H9 (cell line): Measurements from ENCODE around the gene MRGPRD. TPM values are rescaled to one million over a fixed set of nuclear protein-coding genes. Genes with fewer than 3 reads are reported as not detected.

Experiments
- DNase-seq: peaks from one replicate; pipeline ENCODE4 v3.0.0-alpha.2; 2017
- H2AFZ ChIP-seq: one replicate; pipeline ENCODE4 v1.6.1; 2013; ENCODE audit warnings: mild to moderate bottlenecking, low read length, control low read depth, moderate library complexity
- H2AK5ac ChIP-seq: 2 replicates; pipeline ENCODE4 v1.6.1; 2013; ENCODE audit warnings: low read length, control low read depth, mixed read lengths; ENCODE audit not compliant: insufficient read length
- H2BK120ac ChIP-seq: one replicate; pipeline ENCODE4 v1.6.1; 2013; ENCODE audit warnings: low read depth, mild to moderate bottlenecking, low read length, control low read depth, inconsistent platforms; ENCODE audit not compliant: poor library complexity, severe bottlenecking
- H2BK12ac ChIP-seq: 2 replicates; pipeline ENCODE4 v1.6.1; 2013; ENCODE audit warnings: low read length, control low read depth, mixed read lengths, low read depth; ENCODE audit not compliant: insufficient read length
- H2BK15ac ChIP-seq: 2 replicates; pipeline ENCODE4 v1.6.1; 2013; ENCODE audit warnings: low read depth, low read length, control low read depth
- H2BK20ac ChIP-seq: one replicate; pipeline ENCODE4 v1.6.1; 2013; ENCODE audit warnings: low read depth, mild to moderate bottlenecking, low read length, control low read depth, inconsistent platforms; ENCODE audit not compliant: poor library complexity, severe bottlenecking
- H2BK5ac ChIP-seq: 2 replicates; pipeline ENCODE4 v1.6.1; 2013; ENCODE audit warnings: low read length, control low read depth, mixed read lengths; ENCODE audit not compliant: insufficient read length
- H3K14ac ChIP-seq: 2 replicates; pipeline ENCODE4 v1.6.1; 2013; ENCODE audit warnings: low read length, control low read depth; ENCODE audit not compliant: insufficient read depth
- H3K18ac ChIP-seq: 2 replicates; pipeline ENCODE4 v1.6.1; 2013; ENCODE audit warnings: low read depth, mild to moderate bottlenecking, mixed read lengths, low read length, control low read depth; ENCODE audit not compliant: insufficient read length
- H3K23ac ChIP-seq: 2 replicates; pipeline ENCODE4 v1.6.1; 2013; ENCODE audit warnings: low read length, control low read depth, mixed read lengths, low read depth; ENCODE audit not compliant: insufficient read length
- H3K23me2 ChIP-seq: 2 replicates; pipeline ENCODE4 v1.6.1; 2013; ENCODE audit warnings: low read depth, mild to moderate bottlenecking, mixed read lengths, low read length, control low read depth; ENCODE audit not compliant: insufficient read length, poor library complexity, severe bottlenecking
- H3K27ac ChIP-seq: 2 replicates; pipeline ENCODE4 v1.5.1; 2013; ENCODE audit warnings: low read length, control low read depth, mixed read lengths, low read depth; ENCODE audit not compliant: insufficient read length
- H3K27me3 ChIP-seq: 2 replicates; pipeline ENCODE4 v1.6.1; 2013; ENCODE audit warnings: low read length, control low read depth, inconsistent platforms; ENCODE audit not compliant: insufficient read depth
- H3K4ac ChIP-seq: 2 replicates; pipeline ENCODE4 v1.6.1; 2013; ENCODE audit warnings: low read depth, mild to moderate bottlenecking, control low read depth, inconsistent platforms, low read length, moderate library complexity
- H3K4me1 ChIP-seq: 2 replicates; pipeline ENCODE4 v1.6.1; 2013; ENCODE audit warnings: low read length, control low read depth, inconsistent platforms; ENCODE audit not compliant: insufficient read depth
- H3K4me2 ChIP-seq: 2 replicates; pipeline ENCODE4 v1.6.1; 2013; ENCODE audit warnings: low read length, control low read depth, mixed read lengths; ENCODE audit not compliant: insufficient read length, insufficient read depth
- H3K56ac ChIP-seq: 2 replicates; pipeline ENCODE4 v1.6.1; 2013; ENCODE audit warnings: low read depth, mild to moderate bottlenecking, mixed read lengths, low read length, control low read depth; ENCODE audit not compliant: insufficient read length
- H3K79me1 ChIP-seq: 2 replicates; pipeline ENCODE4 v1.6.1; 2013; ENCODE audit warnings: low read depth, mild to moderate bottlenecking, moderate library complexity, low read length, control low read depth, inconsistent platforms; ENCODE audit not compliant: insufficient read depth, poor library complexity, severe bottlenecking
- H3K79me2 ChIP-seq: 2 replicates; pipeline ENCODE4 v1.6.1; 2013; ENCODE audit warnings: low read length, control low read depth, inconsistent platforms; ENCODE audit not compliant: insufficient read depth
- H3K9ac ChIP-seq: 2 replicates; pipeline ENCODE4 v1.6.1; 2013; ENCODE audit warnings: low read length, control low read depth, mixed read lengths; ENCODE audit not compliant: insufficient read length; ENCODE audit errors: extremely low read depth
- H3K9me3 ChIP-seq: one replicate; pipeline ENCODE4 v1.6.1; 2013; ENCODE audit warnings: low read depth, low read length, inconsistent platforms; ENCODE audit not compliant: control insufficient read depth
- H3T11ph ChIP-seq: one replicate; pipeline ENCODE4 v1.6.1; 2013; ENCODE audit warnings: mild to moderate bottlenecking, low read length, control low read depth, inconsistent platforms
- H4K20me1 ChIP-seq: one replicate; pipeline ENCODE4 v1.6.1; 2013; ENCODE audit not compliant: control insufficient read depth, insufficient read length, insufficient read depth
- H4K5ac ChIP-seq: 2 replicates; pipeline ENCODE4 v1.6.1; 2013; ENCODE audit warnings: low read depth, mild to moderate bottlenecking, mixed read lengths, low read length, control low read depth; ENCODE audit not compliant: insufficient read length
- H4K8ac ChIP-seq: replicated peaks from 2 replicates; pipeline ENCODE4 v1.6.1; 2013; ENCODE audit warnings: low read length, control low read depth, mixed read lengths, low read depth; ENCODE audit not compliant: insufficient read length
- H4K91ac ChIP-seq: 2 replicates; pipeline ENCODE4 v1.6.1; 2013; ENCODE audit warnings: low read depth, mild to moderate bottlenecking, moderate library complexity, mixed read lengths, low read length, control low read depth; ENCODE audit not compliant: insufficient read length
- H3K27ac Mint-ChIP-seq, 3 experiments: 2 replicates in 2 of 3; 3 replicates in 1 of 3; pipeline ENCODE4 v1.8.0; 2020 to 2021; ENCODE audit warnings: mixed read lengths in 3 of 3, mild to moderate bottlenecking in 1 of 3, moderate library complexity in 1 of 3
- H3K27me3 Mint-ChIP-seq: 2 replicates; pipeline ENCODE4 v1.8.0; 2021; ENCODE audit warnings: low read depth, mild to moderate bottlenecking, moderate library complexity, mixed read lengths
- H3K36me3 Mint-ChIP-seq, 3 experiments: 2 replicates in 2 of 3; 3 replicates in 1 of 3; pipeline ENCODE4 v1.8.0; 2020 to 2021; ENCODE audit warnings: low read depth in 3 of 3, mixed read lengths in 3 of 3; ENCODE audit not compliant: insufficient read depth in 1 of 3
- H3K4me1 Mint-ChIP-seq, 2 experiments: 2 replicates each; pipeline ENCODE4 v1.8.0; 2020; ENCODE audit warnings: mixed read lengths in 2 of 2
- H3K4me3 Mint-ChIP-seq, 2 experiments: 2 replicates in 1 of 2; 3 replicates in 1 of 2; pipeline ENCODE4 v1.8.0; 2020 to 2021; ENCODE audit warnings: mild to moderate bottlenecking in 2 of 2, mixed read lengths in 2 of 2, moderate library complexity in 1 of 2
- H3K9me3 Mint-ChIP-seq, 2 experiments: 2 replicates in 1 of 2; 3 replicates in 1 of 2; pipeline ENCODE4 v1.8.0; 2020; ENCODE audit warnings: mild to moderate bottlenecking in 2 of 2, mixed read lengths in 2 of 2, moderate library complexity in 1 of 2
- WGBS: extraction: QIAGEN DNeasy Blood & Tissue Kit; methylation state at CpG from one replicate; pipeline ENCODE4 v1.1.7; 2013; ENCODE audit warnings: missing lambda C conversion rate, low lambda C conversion rate, mixed read lengths; ENCODE audit not compliant: insufficient read length; ENCODE audit errors: extremely low coverage; 5-methylcytosine and 5-hydroxymethylcytosine counted together
- total RNA-seq: library from RNA; stranded (reverse); gene quantifications from 2 replicates; pipeline ENCODE4 v1.2.1, GENCODE V29; 2021
- TF ChIP-seq, protein P1 (sequence below): fragments of 200-600 bp; sonication (generic); conservative IDR thresholded peaks from 3 replicates; pipeline ENCODE4 v1.8.0; 2021; ENCODE audit warnings: antibody characterized with exemption, mild to moderate bottlenecking

MRGPRD gene
- total RNA-seq, 1 experiment from 2014 or later = not detected

GRCh38 chr11:69010964-69011623, 30.3 kb upstream of the MRGPRD start:
- no peak overlapping the region for H3K9ac ChIP-seq
- H2BK5ac ChIP-seq = no peak overlapping the region
- H4K20me1 ChIP-seq = no peaks in the 10 kb centered on the region
- Mint-ChIP-seq H3K27ac (no peak overlapping the region), H3K27me3 (peaks cover 7% of the 10 kb centered on the region), H3K4me1 (peaks cover 39 to 41% of the 10 kb centered on the region in 2 experiments), H3K9me3 (no peaks in the 10 kb centered on the region), H3K36me3 (no peaks in the 10 kb centered on the region), H3K4me3 (no peak overlapping the region; a peak in 2 of 5 replicates)
- H3K27ac ChIP-seq = no peak overlapping the region
- peaks cover 22% of the 10 kb centered on the region for H3K23me2 ChIP-seq
- H3K14ac ChIP-seq = peak overlapping the region; percentile 67
- H2AK5ac ChIP-seq = no peak overlapping the region
- no peak overlapping the region for H3K4ac ChIP-seq
- H4K91ac ChIP-seq = no peak overlapping the region
- H2BK15ac ChIP-seq = no peak overlapping the region
- no peak overlapping the region for H4K8ac ChIP-seq
- H3K4me2 ChIP-seq = peak overlapping the region; percentile 16
- H2BK12ac ChIP-seq = no peak overlapping the region
- H2BK20ac ChIP-seq = no peak overlapping the region
- TF ChIP-seq, protein P1, sequence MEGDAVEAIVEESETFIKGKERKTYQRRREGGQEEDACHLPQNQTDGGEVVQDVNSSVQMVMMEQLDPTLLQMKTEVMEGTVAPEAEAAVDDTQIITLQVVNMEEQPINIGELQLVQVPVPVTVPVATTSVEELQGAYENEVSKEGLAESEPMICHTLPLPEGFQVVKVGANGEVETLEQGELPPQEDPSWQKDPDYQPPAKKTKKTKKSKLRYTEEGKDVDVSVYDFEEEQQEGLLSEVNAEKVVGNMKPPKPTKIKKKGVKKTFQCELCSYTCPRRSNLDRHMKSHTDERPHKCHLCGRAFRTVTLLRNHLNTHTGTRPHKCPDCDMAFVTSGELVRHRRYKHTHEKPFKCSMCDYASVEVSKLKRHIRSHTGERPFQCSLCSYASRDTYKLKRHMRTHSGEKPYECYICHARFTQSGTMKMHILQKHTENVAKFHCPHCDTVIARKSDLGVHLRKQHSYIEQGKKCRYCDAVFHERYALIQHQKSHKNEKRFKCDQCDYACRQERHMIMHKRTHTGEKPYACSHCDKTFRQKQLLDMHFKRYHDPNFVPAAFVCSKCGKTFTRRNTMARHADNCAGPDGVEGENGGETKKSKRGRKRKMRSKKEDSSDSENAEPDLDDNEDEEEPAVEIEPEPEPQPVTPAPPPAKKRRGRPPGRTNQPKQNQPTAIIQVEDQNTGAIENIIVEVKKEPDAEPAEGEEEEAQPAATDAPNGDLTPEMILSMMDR = no peak
- H4K5ac ChIP-seq = no peak overlapping the region
- H3K4me1 ChIP-seq = peaks cover 2% of the 10 kb centered on the region; the same call in 1 of the 2 replicates
- no peak overlapping the region for H2BK120ac ChIP-seq
- WGBS = no CpG with 5 or more reads among the region's 43 CpGs
- H3K23ac ChIP-seq = no peak overlapping the region
- no peak overlapping the region for H3T11ph ChIP-seq
- H3K9me3 ChIP-seq = no peaks in the 10 kb centered on the region
- DNase-seq = peak; percentile 84
- no peaks in the 10 kb centered on the region for H3K79me1 ChIP-seq
- peak overlapping the region; percentile 41 for H3K18ac ChIP-seq
- no peaks in the 10 kb centered on the region for H3K27me3 ChIP-seq
- H3K56ac ChIP-seq = no peak overlapping the region
- no peak overlapping the region for H2AFZ ChIP-seq
- no peaks in the 10 kb centered on the region for H3K79me2 ChIP-seq
